Hepatocyte (in vitro differentiated cells): ENCODE measurements around the gene ZNF83.

Source experiments
- CTCF ChIP-seq: fragments of 200-600 bp; sonication (generic); IDR thresholded peaks from 2 replicates; pipeline ENCODE4 v1.5.1; 2016; ENCODE audit warnings: antibody characterized with exemption, mild to moderate bottlenecking; ENCODE audit not compliant: poor library complexity
- EZH2 ChIP-seq: fragments of 200-600 bp; sonication (generic); IDR thresholded peaks from 2 replicates; pipeline ENCODE4 v1.6.1; 2016; ENCODE audit warnings: antibody characterized with exemption, mild to moderate bottlenecking, borderline replicate concordance
- EZH2phosphoT487 ChIP-seq: fragments of 200-600 bp; sonication (generic); IDR thresholded peaks from one replicate; pipeline ENCODE4 v1.6.1; 2018; ENCODE audit warnings: antibody characterized with exemption, mild to moderate bottlenecking, low read depth, moderate library complexity; ENCODE audit not compliant: unreplicated experiment, severe bottlenecking

GRCh38 chr19:52639996-52640395 lies 1.8 kb upstream of the ZNF83 start:
- TF ChIP-seq CTCF: no peak
- TF ChIP-seq EZH2: no peak
- no peak for TF ChIP-seq EZH2phosphoT487
